Measurements from ENCODE around the gene COX20. TPM values are rescaled to one million over a fixed set of nuclear protein-coding genes. Genes with fewer than 3 reads are reported as not detected.

The COX20 gene
- total and polyA plus RNA-seq, 2 of the 13 experiments (the other 11 are each of a cell fraction or from before 2014, with no cell fraction given) = 34.4 to 95.8 TPM

GRCh38 chr1:244834543-244835275 lies 749 bp upstream of the COX20 start (continued):
- TF ChIP-seq NFAT5 (CRISPR knock-in tag; IDR thresholded peaks at IDR 0.05) (peak; percentile 58; the same call in 1 of the 2 replicates), NFYC (CRISPR knock-in tag; IDR thresholded peaks at IDR 0.05) (peak; percentile 8; the same call in 1 of the 2 replicates), ZNF432 (CRISPR knock-in tag; IDR thresholded peaks at IDR 0.05; ENCODE audit: borderline replicate concordance) (no peak), ZMYM2 (CRISPR knock-in tag; IDR thresholded peaks at IDR 0.05) (no peak), ONECUT2 (CRISPR knock-in tag; IDR thresholded peaks at IDR 0.05) (peak; percentile 56), ZNF687 (CRISPR knock-in tag; IDR thresholded peaks at IDR 0.05) (peak; percentile 92), ZSCAN12 (CRISPR knock-in tag; IDR thresholded peaks at IDR 0.05) (peak; percentile 26; the same call in 1 of the 2 replicates), RXRA (CRISPR knock-in tag; IDR thresholded peaks at IDR 0.05) (peak; percentile 79), ZBTB14 (CRISPR knock-in tag; IDR thresholded peaks at IDR 0.05) (no peak), ZNF34 (CRISPR knock-in tag; IDR thresholded peaks at IDR 0.05; ENCODE audit: borderline replicate concordance) (no peak), ZNF710 (CRISPR knock-in tag; IDR thresholded peaks at IDR 0.05; ENCODE audit: borderline replicate concordance) (peak; percentile 69), NFE2L2 (IDR thresholded peaks at IDR 0.05; ENCODE audit: low read length) (peak; percentile 76; the same call in 1 of the 2 replicates), ZNF605 (CRISPR knock-in tag; IDR thresholded peaks at IDR 0.05) (no peak), ZNF3 (CRISPR knock-in tag; IDR thresholded peaks at IDR 0.05) (no peak), RELA (CRISPR knock-in tag; IDR thresholded peaks at IDR 0.05) (no peak), HNRNPL (IDR thresholded peaks at IDR 0.05; ENCODE audit: low read depth, low read length) (peak; percentile 62; the same call in 1 of the 2 replicates), JARID2 (CRISPR knock-in tag; IDR thresholded peaks at IDR 0.05; ENCODE audit: insufficient replicate concordance) (no peak)

All from HepG2 (cell line).